A673 (cell line): ENCODE data around the gene TIMP1. TPM values are rescaled to one million over a fixed set of nuclear protein-coding genes. Genes with fewer than 3 reads are reported as not detected.

Experiments used
- BruUV-seq: library from RNA; stranded (reverse); fragments of 400-500 nt; replicated peaks from 2 replicates; lab custom pipeline; 2021; lab: Mats Ljungman, UMichigan
- CTCF ChIA-PET: fragments of 300-600 bp; sonication (Branson Sonifier 250); formaldehyde crosslinking; loops from one replicate; lab custom pipeline; 2022; ENCODE audit warnings: antibody characterized with exemption; lab: Charles Lee
- POLR2A ChIA-PET: fragments of 300-600 bp; sonication (Branson Sonifier 250); formaldehyde crosslinking; loops from one replicate; lab custom pipeline; 2022; ENCODE audit warnings: antibody characterized with exemption; ENCODE audit not compliant: low non-redundant PET; lab: Charles Lee
- DNase-seq: peaks from one replicate; pipeline ENCODE4 v3.0.0-alpha.2; 2015; ENCODE audit warnings: low spot score
- H3K27ac ChIP-seq: fragments of 200-600 bp; sonication (generic); 2 replicates; pipeline ENCODE4 v1.5.1; 2016; ENCODE audit warnings: mixed run types, low read depth, mild to moderate bottlenecking, mixed read lengths, antibody characterized with exemption, low read length; ENCODE audit not compliant: poor library complexity, severe bottlenecking
- H3K27me3 ChIP-seq: fragments of 200-600 bp; sonication (generic); replicated peaks from 2 replicates; pipeline ENCODE4 v1.6.1; 2017; ENCODE audit warnings: mixed run types, low read depth, mild to moderate bottlenecking, mixed read lengths, antibody characterized with exemption, low read length; ENCODE audit not compliant: insufficient read depth, poor library complexity
- H3K36me3 ChIP-seq: fragments of 200-600 bp; sonication (generic); 2 replicates; pipeline ENCODE4 v1.6.1; 2016; ENCODE audit warnings: mixed run types, mild to moderate bottlenecking, mixed read lengths, antibody characterized with exemption, low read length; ENCODE audit not compliant: insufficient read depth, poor library complexity, severe bottlenecking
- H3K4me1 ChIP-seq: fragments of 200-600 bp; sonication (generic); 2 replicates; pipeline ENCODE4 v1.6.1; 2017; ENCODE audit warnings: mixed run types, mild to moderate bottlenecking, mixed read lengths, antibody characterized with exemption, low read length; ENCODE audit not compliant: insufficient read depth, poor library complexity, severe bottlenecking
- H3K4me3 ChIP-seq: fragments of 200-600 bp; sonication (generic); 2 replicates; pipeline ENCODE4 v1.5.1; 2016; ENCODE audit warnings: low read depth, mixed run types, mild to moderate bottlenecking, mixed read lengths, low read length; ENCODE audit not compliant: poor library complexity, severe bottlenecking
- H3K9me3 ChIP-seq: fragments of 200-600 bp; sonication (generic); 2 replicates; pipeline ENCODE4 v1.6.1; 2016; ENCODE audit warnings: mixed run types, low read depth, mild to moderate bottlenecking, mixed read lengths, antibody characterized with exemption, low read length; ENCODE audit not compliant: poor library complexity, severe bottlenecking
- CTCF ChIP-seq: fragments of 300-800, 200-600 bp; sonication (generic); conservative IDR thresholded peaks from 2 replicates; pipeline ENCODE4 v1.5.1; 2017; ENCODE audit warnings: low read depth, mild to moderate bottlenecking, antibody characterized with exemption, low read length, moderate library complexity, mixed read lengths
- EZH2 ChIP-seq: fragments of 200-600 bp; sonication (generic); IDR thresholded peaks from 2 replicates; pipeline ENCODE4 v1.6.1; 2017; ENCODE audit warnings: borderline replicate concordance, low read depth, mild to moderate bottlenecking, mixed read lengths, antibody characterized with exemption, low read length; ENCODE audit not compliant: poor library complexity, severe bottlenecking
- intact Hi-C: fragments of 100-400 bp; cut with micrococcal nuclease; formaldehyde crosslinking; loops from one replicate; pipeline ENCODE4 v1.10.0; 2022; ENCODE audit not compliant: unreplicated experiment
- microRNA-seq: library from miRNA; unstranded; fragments of <30 nt; microRNA quantifications from one replicate; pipeline ENCODE4 v1.2.0, GENCODE V29; 2021
- total RNA-seq: library from RNA; stranded (reverse); gene quantifications from 2 replicates; pipeline ENCODE4 v1.2.3, GENCODE V29; 2021

Gene TIMP1
- total RNA-seq, 1 experiment from 2014 or later: 471 TPM

- Histone ChIP-seq H3K4me1 (no peaks in the 10 kb centered on the region), H3K27ac (no peak overlapping the region), H3K27me3 (no peaks in the 10 kb centered on the region), H3K9me3 (no peaks in the 10 kb centered on the region), H3K36me3 (peaks cover 16% of the 10 kb centered on the region), H3K4me3 (no peak overlapping the region)
- intact Hi-C loops: no loop called here
- CTCF ChIA-PET: no interaction called here
- no TSS peak for BruUV-seq
- POLR2A ChIA-PET: no interaction called here
- TF ChIP-seq EZH2 (no peak), CTCF (no peak)
- DNase-seq: peak; percentile 24
Observed at GRCh38 chrX:47633689-47634590, 51.7 kb downstream of the TIMP1 start.

DNA sequence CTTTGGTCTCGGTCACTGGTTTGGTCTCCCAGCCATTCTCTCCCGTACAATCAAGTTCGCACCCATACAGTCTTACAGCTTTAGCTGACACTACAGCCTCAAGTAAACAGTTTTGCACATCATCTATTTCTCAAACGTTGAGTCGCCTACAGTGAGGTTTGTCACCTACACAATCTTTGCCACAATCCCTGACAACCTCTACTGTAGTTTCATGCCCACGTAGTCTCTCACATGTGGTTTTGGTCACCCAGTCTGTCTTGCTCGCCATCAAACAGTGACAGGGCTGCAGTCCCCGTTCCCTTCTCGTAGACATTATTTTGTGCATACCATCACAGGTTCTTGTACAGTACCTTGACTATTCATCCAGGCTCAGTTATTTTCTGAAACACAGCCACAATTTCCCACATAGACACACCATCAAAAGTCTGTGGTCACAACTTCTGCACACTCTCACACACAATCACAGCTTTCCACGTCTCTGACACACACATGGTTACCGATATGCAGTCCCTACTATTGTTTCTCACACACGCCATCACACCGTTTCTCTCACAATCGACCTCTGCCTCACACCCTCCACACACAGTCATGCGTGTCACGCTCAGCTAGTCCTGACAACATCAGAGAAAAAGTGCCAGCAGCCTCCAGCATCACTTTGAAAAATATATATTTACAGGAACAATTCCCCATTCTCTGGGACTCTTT lies 52.8 kb downstream of the TIMP1 start:
- H3K27me3 ChIP-seq: no peaks in the 10 kb centered on the region
- no TSS peak for BruUV-seq
- H3K9me3 ChIP-seq: no peaks in the 10 kb centered on the region

More for the DNA sequence above, 52.8 kb downstream of the TIMP1 start:
- ChIA-PET POLR2A (no interaction called here), CTCF (no interaction called here)
- TF ChIP-seq CTCF (no peak), EZH2 (no peak)
- no peak for DNase-seq
- peaks cover 23% of the 10 kb centered on the region for H3K36me3 ChIP-seq
- intact Hi-C loops: no loop called here
- no peak overlapping the region for H3K27ac ChIP-seq
- H3K4me1 ChIP-seq: no peaks in the 10 kb centered on the region
- H3K4me3 ChIP-seq: no peak overlapping the region

Small RNA genes lying within 50 kb of the gene (microRNA-seq; reads per million reads assigned to microRNA genes)
- gene MIR4769: 0.81 reads per million

Other genes starting within 250 kb of the TIMP1 start
- not detected in 2 replicates for gene ZNF157, start 211.9 kb upstream of the TIMP1 start, total RNA-seq
- gene ZNF41, start 99.2 kb upstream of the TIMP1 start, total RNA-seq: 6.4 and 6.8 TPM in 2 replicates
- gene ARAF, start 21.2 kb upstream of the TIMP1 start, total RNA-seq: 60.0 and 60.9 TPM in 2 replicates
- 8.1 and 9.2 TPM in 2 replicates for gene SYN1, start 37.4 kb downstream of the TIMP1 start, total RNA-seq
- gene CFP, start 47.5 kb downstream of the TIMP1 start, total RNA-seq: 1.9 and 2.3 TPM in 2 replicates
- gene ELK1, start 68.1 kb downstream of the TIMP1 start, total RNA-seq: 47.6 and 49.7 TPM in 2 replicates
- gene UXT, start 76.7 kb downstream of the TIMP1 start, total RNA-seq: 88.1 and 110 TPM in 2 replicates